Keratinocyte (primary cell): Measurements from ENCODE around the gene IGFBP5. TPM values are rescaled to one million over a fixed set of nuclear protein-coding genes. Genes with fewer than 3 reads are reported as not detected.

Experiments used
- DNase-seq: peaks from one replicate; pipeline ENCODE4 v3.0.0-alpha.2; 2011; ENCODE audit warnings: low read depth, missing footprints, low spot score
- FAIRE-seq: peaks from 2 replicates; lab custom pipeline; 2011; peaks lifted over from hg19 to GRCh38; lab: Jason Lieb, UNC
- H2AFZ ChIP-seq: 2 replicates; pipeline ENCODE4 v1.6.0; 2012; ENCODE audit warnings: low read length, control low read depth, inconsistent platforms; ENCODE audit not compliant: control insufficient read depth
- H3K27ac ChIP-seq: 2 replicates; pipeline ENCODE4 v1.5.1; 2011; ENCODE audit warnings: low read length; ENCODE audit not compliant: control insufficient read depth, insufficient read depth
- H3K27me3 ChIP-seq: 3 replicates; pipeline ENCODE4 v1.6.0; 2011; ENCODE audit warnings: low read length; ENCODE audit not compliant: control insufficient read depth, insufficient read depth; ENCODE audit errors: extremely low read depth
- H3K36me3 ChIP-seq, 2 experiments: 2 replicates in 1 of 2; 3 replicates in 1 of 2; pipeline ENCODE4 v1.5.1; 2011; ENCODE audit warnings: low read length in 2 of 2, mild to moderate bottlenecking in 1 of 2; ENCODE audit not compliant: control insufficient read depth in 2 of 2, insufficient read depth in 2 of 2; ENCODE audit errors: extremely low read depth in 1 of 2
- H3K4me1 ChIP-seq: 3 replicates; pipeline ENCODE4 v1.5.1; 2011; ENCODE audit warnings: low read length; ENCODE audit not compliant: control insufficient read depth, insufficient read depth; ENCODE audit errors: extremely low read depth
- H3K4me2 ChIP-seq: 3 replicates; pipeline ENCODE4 v1.6.0; 2011; ENCODE audit warnings: low read depth, low read length; ENCODE audit not compliant: control insufficient read depth, insufficient read depth; ENCODE audit errors: extremely low read depth
- H3K4me3 ChIP-seq, 3 experiments: fragments of 200-600 bp in 1 of 3; sonication (generic) in 1 of 3; 2 replicates in 2 of 3; 3 replicates in 1 of 3; pipeline ENCODE4 v1.5.1; 2011 to 2016; ENCODE audit warnings: low read length in 3 of 3, mild to moderate bottlenecking in 3 of 3, control low read depth in 2 of 3, inconsistent platforms in 1 of 3, low read depth in 1 of 3, mixed read lengths in 1 of 3, mixed run types in 1 of 3, moderate library complexity in 1 of 3; ENCODE audit not compliant: control insufficient read depth in 2 of 3, insufficient read depth in 2 of 3; ENCODE audit errors: extremely low read depth in 1 of 3
- H3K79me2 ChIP-seq: 2 replicates; pipeline ENCODE4 v1.6.0; 2012; ENCODE audit warnings: low read length; ENCODE audit not compliant: control insufficient read depth, insufficient read depth
- H3K9ac ChIP-seq: 3 replicates; pipeline ENCODE4 v1.6.0; 2011; ENCODE audit warnings: low read length; ENCODE audit not compliant: control insufficient read depth, insufficient read depth; ENCODE audit errors: extremely low read depth
- H3K9me1 ChIP-seq: 3 replicates; pipeline ENCODE4 v1.6.0; 2011; ENCODE audit warnings: low read length; ENCODE audit not compliant: control insufficient read depth, insufficient read depth; ENCODE audit errors: extremely low read depth
- H3K9me3 ChIP-seq: 2 replicates; pipeline ENCODE4 v1.5.1; 2012; ENCODE audit warnings: low read depth, low read length; ENCODE audit not compliant: control insufficient read depth
- H4K20me1 ChIP-seq: 3 replicates; pipeline ENCODE4 v1.6.0; 2011; ENCODE audit warnings: low read length; ENCODE audit not compliant: control insufficient read depth, insufficient read depth; ENCODE audit errors: extremely low read depth
- CTCF ChIP-seq, 3 experiments: IDR thresholded peaks in 1 of 3; conservative IDR thresholded peaks in 1 of 3; optimal IDR thresholded peaks in 1 of 3; 2 replicates in 2 of 3; 3 replicates in 1 of 3; pipeline versions ENCODE3 to v1.5.1; 2011; ENCODE audit warnings: low read length in 3 of 3, mild to moderate bottlenecking in 3 of 3, moderate library complexity in 2 of 3, control low read depth in 1 of 3, inconsistent platforms in 1 of 3; ENCODE audit not compliant: insufficient read depth in 2 of 3; ENCODE audit errors: extremely low read depth in 1 of 3
- EZH2 ChIP-seq: IDR thresholded peaks from one replicate; pipeline ENCODE4 v1.6.1; 2012; ENCODE audit warnings: inconsistent platforms, mild to moderate bottlenecking, low read length, moderate library complexity
- dilution Hi-C: fragments of 300-500 bp; cut with MboI; formaldehyde crosslinking; loops from one replicate; pipeline ENCODE4 v1.7.0; 2020; ENCODE audit warnings: low sequenced_read_pairs; ENCODE audit not compliant: extremely low pct_ligation_motif_present
- polyA plus RNA-seq, 5 experiments: library from polyadenylated mRNA; depleted of rRNA in 3 of 5; stranded (reverse) in 3 of 5; stranded (forward) in 1 of 5; unstranded in 1 of 5; fragments of >200 nt; gene quantifications; 1 replicate in 1 of 5; 2 replicates in 3 of 5; 3 replicates in 1 of 5; pipeline versions ENCODE4 v1.2.1 to v1.2.3, GENCODE V29; 2011 to 2012; ENCODE audit warnings: missing spikeins in 2 of 5, low read depth in 1 of 5, low replicate concordance in 1 of 5

IGFBP5 gene
- polyA plus RNA-seq, 1 donor (not counting 4 experiments of a cell fraction or from before 2014, with no cell fraction given): 1.1 TPM

- no peak for TF ChIP-seq CTCF (optimal IDR thresholded peaks at IDR 0.05 in 1 of 3, IDR thresholded peaks at IDR 0.05 in 1 of 3, conservative IDR thresholded peaks at IDR 0.05 in 1 of 3; ENCODE audit: extremely low read depth in 1 of 3, insufficient read depth in 2 of 3, low read length in 3 of 3)
- TF ChIP-seq EZH2: no peak
- Histone ChIP-seq H3K27me3 (peaks cover 40% of the 10 kb centered on the region), H3K9ac (no peak overlapping the region), H2AFZ (no peak overlapping the region), H3K4me3 (no peak overlapping the region), H4K20me1 (no peaks in the 10 kb centered on the region), H3K9me3 (no peaks in the 10 kb centered on the region), H3K36me3 (no peaks in the 10 kb centered on the region), H3K9me1 (no peaks in the 10 kb centered on the region), H3K27ac (no peak overlapping the region), H3K4me1 (peaks cover 10% of the 10 kb centered on the region), H3K79me2 (no peaks in the 10 kb centered on the region), H3K4me2 (peak overlapping the region; percentile 52)
- no peak for FAIRE-seq
- no peak for DNase-seq
- dilution Hi-C loops: no loop called here
Observed at GRCh38 chr2:216632346-216632951, 62.9 kb downstream of the IGFBP5 start.

GRCh38 chr2:216629784-216630183 is 65.6 kb downstream of the IGFBP5 start:
- dilution Hi-C loops: no loop called here
- Histone ChIP-seq H3K4me3 (no peak overlapping the region), H3K27me3 (peaks cover 24% of the 10 kb centered on the region), H3K27ac (no peak overlapping the region), H3K4me2 (no peak overlapping the region), H3K9me3 (no peaks in the 10 kb centered on the region), H4K20me1 (no peaks in the 10 kb centered on the region), H3K9me1 (no peaks in the 10 kb centered on the region), H3K9ac (no peak overlapping the region), H3K4me1 (peaks cover 5% of the 10 kb centered on the region), H3K79me2 (no peaks in the 10 kb centered on the region), H2AFZ (no peak overlapping the region), H3K36me3 (no peaks in the 10 kb centered on the region)
- FAIRE-seq (no peak), DNase-seq (no peak)
- TF ChIP-seq EZH2: no peak
- no peak for TF ChIP-seq CTCF (optimal IDR thresholded peaks at IDR 0.05 in 1 of 3, IDR thresholded peaks at IDR 0.05 in 1 of 3, conservative IDR thresholded peaks at IDR 0.05 in 1 of 3; ENCODE audit: extremely low read depth in 1 of 3, insufficient read depth in 2 of 3, low read length in 3 of 3)
